HepG2 (cell line): ENCODE results near the gene ROM1. TPM values are rescaled to one million over a fixed set of nuclear protein-coding genes. Genes with fewer than 3 reads are reported as not detected.

Source experiments
- GABPA ChIP-seq, 2 experiments: IDR thresholded peaks; 2 replicates each; pipeline ENCODE4 v1.6.1; 2011 to 2016; ENCODE audit warnings: low read depth in 2 of 2, low read length in 1 of 2, missing biosample characterization in 1 of 2, missing genetic modification characterization in 1 of 2
- GLI4 ChIP-seq: sonication (generic); formaldehyde crosslinking; IDR thresholded peaks from 2 replicates; pipeline ENCODE4 v1.5.1; 2020; ENCODE audit warnings: missing genetic modification reagents, mild to moderate bottlenecking, moderate library complexity, borderline replicate concordance
- HNRNPK ChIP-seq: fragments of 200-400 bp; formaldehyde crosslinking; IDR thresholded peaks from 2 replicates; pipeline ENCODE4 v1.6.1; 2018; ENCODE audit warnings: low read length, low read depth, moderate library complexity, mild to moderate bottlenecking; ENCODE audit not compliant: poor library complexity, severe bottlenecking
- KDM5B ChIP-seq: sonication (generic); formaldehyde crosslinking; IDR thresholded peaks from 2 replicates; pipeline ENCODE4 v1.4.0; 2020; ENCODE audit warnings: missing genetic modification reagents, mild to moderate bottlenecking, borderline replicate concordance
- NCOA5 ChIP-seq: sonication (generic); formaldehyde crosslinking; IDR thresholded peaks from 2 replicates; pipeline ENCODE4 v1.4.0; 2020; ENCODE audit warnings: missing genetic modification reagents
- ONECUT2 ChIP-seq: sonication (generic); formaldehyde crosslinking; IDR thresholded peaks from 2 replicates; pipeline ENCODE4 v1.4.0; 2020; ENCODE audit warnings: missing genetic modification reagents
- POLR2AphosphoS5 ChIP-seq: IDR thresholded peaks from 2 replicates; pipeline ENCODE4 v1.6.1; 2012; ENCODE audit warnings: low read depth, low read length
- PPARG ChIP-seq: conservative IDR thresholded peaks from 2 replicates; pipeline ENCODE4 v1.6.1; 2016; ENCODE audit warnings: missing biosample characterization, missing genetic modification reagents
- SKI ChIP-seq: fragments of 450-650 bp; IDR thresholded peaks from one replicate; pipeline ENCODE4 v1.6.1; 2018; ENCODE audit warnings: mild to moderate bottlenecking; ENCODE audit not compliant: partially characterized antibody
- SNRNP70 ChIP-seq: fragments of 200-400 bp; formaldehyde crosslinking; IDR thresholded peaks from 2 replicates; pipeline ENCODE4 v1.6.1; 2017; ENCODE audit warnings: mild to moderate bottlenecking, low read depth, low read length, moderate library complexity
- ZFP37 ChIP-seq: sonication (generic); formaldehyde crosslinking; IDR thresholded peaks from 2 replicates; pipeline ENCODE4 v1.4.0; 2020; ENCODE audit warnings: missing genetic modification reagents, borderline replicate concordance
- ZFX ChIP-seq: sonication (generic); formaldehyde crosslinking; IDR thresholded peaks from 2 replicates; pipeline ENCODE4 v1.4.0; 2020; ENCODE audit warnings: mild to moderate bottlenecking, low read depth, missing genetic modification reagents, moderate library complexity
- ZNF234 ChIP-seq: sonication (generic); formaldehyde crosslinking; conservative IDR thresholded peaks from 2 replicates; pipeline ENCODE4 v1.5.1; 2020; ENCODE audit warnings: mild to moderate bottlenecking, missing genetic modification reagents
- ZNF350 ChIP-seq: sonication (generic); formaldehyde crosslinking; IDR thresholded peaks from 2 replicates; pipeline ENCODE4 v1.4.0; 2020; ENCODE audit warnings: mild to moderate bottlenecking, low read depth, missing genetic modification reagents, borderline replicate concordance
- ZNF546 ChIP-seq: sonication (generic); formaldehyde crosslinking; conservative IDR thresholded peaks from 2 replicates; pipeline ENCODE4 v1.8.1; 2023; ENCODE audit warnings: mild to moderate bottlenecking, missing genetic modification reagents
- ZNF746 ChIP-seq: sonication (generic); formaldehyde crosslinking; IDR thresholded peaks from 2 replicates; pipeline ENCODE4 v1.8.0; 2022; ENCODE audit warnings: mild to moderate bottlenecking, missing genetic modification reagents
- polyA plus RNA-seq, 8 experiments: library from polyadenylated mRNA; depleted of rRNA in 3 of 8; stranded (reverse) in 7 of 8; unstranded in 1 of 8; fragments of >200 nt; fragmentation: Illumina TruSeq in 4 of 8; extraction: Trizol in 4 of 8; gene quantifications; 2 replicates each; pipeline versions ENCODE4 v1.2.1 to v1.2.3, GENCODE V29; 2011 to 2016; ENCODE audit warnings: low read depth in 4 of 8, missing spikeins in 1 of 8, mixed read lengths in 1 of 8; ENCODE audit not compliant: insufficient read depth in 1 of 8
- total RNA-seq, 5 experiments: library from RNA; depleted of rRNA; stranded (reverse); fragments of >200 nt; fragmentation: Illumina TruSeq; extraction: Trizol; gene quantifications; 2 replicates each; pipeline ENCODE4 v1.2.3, GENCODE V29; 2016; ENCODE audit warnings: low read depth in 1 of 5
- TF ChIP-seq, protein P1 (sequence below): sonication (generic); formaldehyde crosslinking; conservative IDR thresholded peaks from 2 replicates; pipeline ENCODE4 v1.4.0; 2020; ENCODE audit warnings: missing genetic modification reagents
- TF ChIP-seq, protein P2 (sequence below): IDR thresholded peaks from 2 replicates; pipeline ENCODE4 v1.6.1; 2016; ENCODE audit warnings: missing genetic modification reagents, missing compliant biosample characterization
- TF ChIP-seq, protein P3 (sequence below): sonication (generic); formaldehyde crosslinking; IDR thresholded peaks from 2 replicates; pipeline ENCODE4 v1.4.0; 2020; ENCODE audit warnings: mild to moderate bottlenecking, missing genetic modification reagents
- TF ChIP-seq, protein P4 (sequence below): sonication (generic); formaldehyde crosslinking; IDR thresholded peaks from 2 replicates; pipeline ENCODE4 v1.4.0; 2020; ENCODE audit warnings: missing genetic modification reagents

The ROM1 gene
- total and polyA plus RNA-seq, 2 of the 13 experiments (the other 11 are each of a cell fraction or from before 2014, with no cell fraction given): 1.2 to 2.4 TPM

DNA sequence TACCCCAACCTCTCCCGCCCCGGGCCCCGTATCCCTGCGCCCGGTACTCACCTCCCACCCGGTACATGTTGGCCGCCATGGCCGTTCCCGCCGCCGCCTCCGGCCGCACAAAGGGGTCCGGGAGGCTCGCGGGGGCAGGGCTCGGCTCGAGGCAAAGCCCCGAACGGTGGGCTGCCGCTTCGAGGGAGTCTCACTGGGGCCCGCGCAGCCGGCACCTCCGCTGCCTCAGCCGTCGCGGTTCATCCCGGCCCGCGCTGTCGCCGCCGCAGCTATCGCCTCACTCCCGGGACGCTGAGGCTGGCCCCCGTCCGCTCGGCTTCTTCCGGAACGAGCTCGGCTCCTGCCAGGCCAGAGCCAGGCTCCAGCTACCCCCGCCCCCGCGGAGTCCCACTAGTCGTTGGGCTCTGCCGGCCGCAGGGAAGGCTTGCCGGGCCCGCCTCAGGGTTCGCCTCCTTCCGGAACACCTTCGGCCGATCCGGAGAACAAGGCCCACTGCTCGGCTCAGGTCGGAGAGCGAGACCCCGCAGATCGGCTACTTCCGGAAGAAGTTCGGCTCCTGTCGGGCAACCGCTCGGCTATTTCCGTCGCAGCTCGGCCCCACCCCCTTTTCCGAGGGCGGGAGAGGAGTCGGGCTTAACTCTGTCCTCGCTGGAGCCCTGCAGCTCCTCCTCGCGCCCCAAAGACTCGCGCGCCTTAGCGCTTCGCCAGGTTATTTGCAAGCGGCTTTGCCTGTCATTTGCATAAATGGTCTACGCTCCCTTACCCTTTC lies 11.5 kb upstream of the ROM1 start, which contains the start of gene MTA2 (continued):
- TF ChIP-seq, protein P1, sequence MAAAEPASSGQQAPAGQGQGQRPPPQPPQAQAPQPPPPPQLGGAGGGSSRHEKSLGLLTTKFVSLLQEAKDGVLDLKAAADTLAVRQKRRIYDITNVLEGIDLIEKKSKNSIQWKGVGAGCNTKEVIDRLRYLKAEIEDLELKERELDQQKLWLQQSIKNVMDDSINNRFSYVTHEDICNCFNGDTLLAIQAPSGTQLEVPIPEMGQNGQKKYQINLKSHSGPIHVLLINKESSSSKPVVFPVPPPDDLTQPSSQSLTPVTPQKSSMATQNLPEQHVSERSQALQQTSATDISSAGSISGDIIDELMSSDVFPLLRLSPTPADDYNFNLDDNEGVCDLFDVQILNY (CRISPR knock-in tag): peak; percentile 57
- TF ChIP-seq ONECUT2 (CRISPR knock-in tag): no peak
- TF ChIP-seq, protein P2, sequence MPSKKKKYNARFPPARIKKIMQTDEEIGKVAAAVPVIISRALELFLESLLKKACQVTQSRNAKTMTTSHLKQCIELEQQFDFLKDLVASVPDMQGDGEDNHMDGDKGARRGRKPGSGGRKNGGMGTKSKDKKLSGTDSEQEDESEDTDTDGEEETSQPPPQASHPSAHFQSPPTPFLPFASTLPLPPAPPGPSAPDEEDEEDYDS: peak; percentile 48; the same call in 1 of the 2 replicates
- TF ChIP-seq NCOA5 (CRISPR knock-in tag): no peak
- peak; percentile 56 for TF ChIP-seq HNRNPK
- TF ChIP-seq SKI: no peak
- TF ChIP-seq, protein P3, sequence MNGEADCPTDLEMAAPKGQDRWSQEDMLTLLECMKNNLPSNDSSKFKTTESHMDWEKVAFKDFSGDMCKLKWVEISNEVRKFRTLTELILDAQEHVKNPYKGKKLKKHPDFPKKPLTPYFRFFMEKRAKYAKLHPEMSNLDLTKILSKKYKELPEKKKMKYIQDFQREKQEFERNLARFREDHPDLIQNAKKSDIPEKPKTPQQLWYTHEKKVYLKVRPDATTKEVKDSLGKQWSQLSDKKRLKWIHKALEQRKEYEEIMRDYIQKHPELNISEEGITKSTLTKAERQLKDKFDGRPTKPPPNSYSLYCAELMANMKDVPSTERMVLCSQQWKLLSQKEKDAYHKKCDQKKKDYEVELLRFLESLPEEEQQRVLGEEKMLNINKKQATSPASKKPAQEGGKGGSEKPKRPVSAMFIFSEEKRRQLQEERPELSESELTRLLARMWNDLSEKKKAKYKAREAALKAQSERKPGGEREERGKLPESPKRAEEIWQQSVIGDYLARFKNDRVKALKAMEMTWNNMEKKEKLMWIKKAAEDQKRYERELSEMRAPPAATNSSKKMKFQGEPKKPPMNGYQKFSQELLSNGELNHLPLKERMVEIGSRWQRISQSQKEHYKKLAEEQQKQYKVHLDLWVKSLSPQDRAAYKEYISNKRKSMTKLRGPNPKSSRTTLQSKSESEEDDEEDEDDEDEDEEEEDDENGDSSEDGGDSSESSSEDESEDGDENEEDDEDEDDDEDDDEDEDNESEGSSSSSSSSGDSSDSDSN (CRISPR knock-in tag): peak; percentile 92; the same call in 1 of the 2 replicates
- TF ChIP-seq GABPA (IDR thresholded peaks at IDR 0.05; ENCODE audit: low read depth, low read length): peak; percentile 42; the same call in 1 of the 2 replicates
- TF ChIP-seq GABPA (CRISPR knock-in tag; IDR thresholded peaks at IDR 0.05; ENCODE audit: low read depth): peak; percentile 82
- peak; percentile 30; the same call in 1 of the 2 replicates for TF ChIP-seq ZNF546
- TF ChIP-seq GLI4 (CRISPR knock-in tag): peak; percentile 36; the same call in 1 of the 2 replicates
- 0 out of 2 replicates have a peak, but pooled peaks have one; percentile 13 for TF ChIP-seq ZNF350 (CRISPR knock-in tag)
- 0 out of 2 replicates have a peak, but pooled peaks have one; percentile 25 for TF ChIP-seq PPARG (CRISPR knock-in tag)
- TF ChIP-seq ZNF746: no peak
- 0 out of 2 replicates have a peak, but pooled peaks have one; percentile 29 for TF ChIP-seq POLR2AphosphoS5
- TF ChIP-seq KDM5B: peak; percentile 83
- TF ChIP-seq ZFX (CRISPR knock-in tag): peak; percentile 90
- TF ChIP-seq, protein P4, sequence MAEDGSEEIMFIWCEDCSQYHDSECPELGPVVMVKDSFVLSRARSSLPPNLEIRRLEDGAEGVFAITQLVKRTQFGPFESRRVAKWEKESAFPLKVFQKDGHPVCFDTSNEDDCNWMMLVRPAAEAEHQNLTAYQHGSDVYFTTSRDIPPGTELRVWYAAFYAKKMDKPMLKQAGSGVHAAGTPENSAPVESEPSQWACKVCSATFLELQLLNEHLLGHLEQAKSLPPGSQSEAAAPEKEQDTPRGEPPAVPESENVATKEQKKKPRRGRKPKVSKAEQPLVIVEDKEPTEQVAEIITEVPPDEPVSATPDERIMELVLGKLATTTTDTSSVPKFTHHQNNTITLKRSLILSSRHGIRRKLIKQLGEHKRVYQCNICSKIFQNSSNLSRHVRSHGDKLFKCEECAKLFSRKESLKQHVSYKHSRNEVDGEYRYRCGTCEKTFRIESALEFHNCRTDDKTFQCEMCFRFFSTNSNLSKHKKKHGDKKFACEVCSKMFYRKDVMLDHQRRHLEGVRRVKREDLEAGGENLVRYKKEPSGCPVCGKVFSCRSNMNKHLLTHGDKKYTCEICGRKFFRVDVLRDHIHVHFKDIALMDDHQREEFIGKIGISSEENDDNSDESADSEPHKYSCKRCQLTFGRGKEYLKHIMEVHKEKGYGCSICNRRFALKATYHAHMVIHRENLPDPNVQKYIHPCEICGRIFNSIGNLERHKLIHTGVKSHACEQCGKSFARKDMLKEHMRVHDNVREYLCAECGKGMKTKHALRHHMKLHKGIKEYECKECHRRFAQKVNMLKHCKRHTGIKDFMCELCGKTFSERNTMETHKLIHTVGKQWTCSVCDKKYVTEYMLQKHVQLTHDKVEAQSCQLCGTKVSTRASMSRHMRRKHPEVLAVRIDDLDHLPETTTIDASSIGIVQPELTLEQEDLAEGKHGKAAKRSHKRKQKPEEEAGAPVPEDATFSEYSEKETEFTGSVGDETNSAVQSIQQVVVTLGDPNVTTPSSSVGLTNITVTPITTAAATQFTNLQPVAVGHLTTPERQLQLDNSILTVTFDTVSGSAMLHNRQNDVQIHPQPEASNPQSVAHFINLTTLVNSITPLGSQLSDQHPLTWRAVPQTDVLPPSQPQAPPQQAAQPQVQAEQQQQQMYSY: no peak
- no peak for TF ChIP-seq ZFP37 (CRISPR knock-in tag)
- TF ChIP-seq SNRNP70: no peak
- TF ChIP-seq ZNF234 (CRISPR knock-in tag): no peak
